Esophagus muscularis mucosa (tissue), 3 donors: ENCODE data around the gene HAPLN3.

Source experiments
- CTCF ChIP-seq, 3 experiments: fragments of 200-600 bp in 2 of 3; fragments of 450-650 bp in 1 of 3; sonication (generic) in 2 of 3; IDR thresholded peaks; one replicate each; pipeline ENCODE4 v1.5.1; 2017 to 2019; ENCODE audit warnings: antibody characterized with exemption in 3 of 3, mild to moderate bottlenecking in 2 of 3, moderate library complexity in 1 of 3
- EP300 ChIP-seq: sonication (generic); formaldehyde crosslinking; IDR thresholded peaks from one replicate; pipeline ENCODE4 v1.6.1; 2017; ENCODE audit warnings: antibody characterized with exemption

- TF ChIP-seq CTCF (IDR thresholded peaks at IDR 0.05): no peak
- TF ChIP-seq EP300: no peak
These were observed 37.0 kb upstream of the HAPLN3 start for GRCh38 chr15:88932271-88932874.
